Kidney tubule cell (primary cell): ENCODE data around the gene CDK5RAP2.
A peak's percentile ranks its signal among the peaks of the same experiment; 100 is the strongest.

Experiments used
- DNase-seq: peaks from one replicate; pipeline ENCODE4 v3.0.0-alpha.2; 2018; ENCODE audit warnings: low spot score

The CDK5RAP2 gene

GRCh38 chr9:120348951-120349429, 231.0 kb downstream of the CDK5RAP2 start:
- DNase-seq = peak; percentile 60

DNA sequence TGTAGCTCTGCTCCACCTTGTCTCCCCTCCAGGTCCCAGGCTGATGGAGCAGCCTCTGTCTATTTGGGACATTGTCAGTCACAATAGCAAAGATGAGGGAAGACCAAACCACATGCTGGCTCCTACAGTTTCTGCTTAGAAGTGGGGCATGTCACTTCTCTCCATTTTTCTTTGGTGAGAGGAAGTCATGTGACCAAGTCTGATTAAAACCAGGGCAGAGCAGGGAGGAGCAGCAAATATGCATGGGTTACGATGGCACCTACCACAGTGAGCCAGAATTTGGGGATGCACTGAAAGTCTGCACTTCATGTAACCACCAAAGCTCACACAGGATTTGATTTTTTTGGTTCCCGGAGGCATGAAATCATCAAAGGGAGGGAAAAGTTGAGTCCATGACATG, 234.6 kb downstream of the CDK5RAP2 start:
- no peak for DNase-seq

- peak; percentile 91 for DNase-seq
Observed at GRCh38 chr9:120344230-120344629, 235.7 kb downstream of the CDK5RAP2 start.

DNA sequence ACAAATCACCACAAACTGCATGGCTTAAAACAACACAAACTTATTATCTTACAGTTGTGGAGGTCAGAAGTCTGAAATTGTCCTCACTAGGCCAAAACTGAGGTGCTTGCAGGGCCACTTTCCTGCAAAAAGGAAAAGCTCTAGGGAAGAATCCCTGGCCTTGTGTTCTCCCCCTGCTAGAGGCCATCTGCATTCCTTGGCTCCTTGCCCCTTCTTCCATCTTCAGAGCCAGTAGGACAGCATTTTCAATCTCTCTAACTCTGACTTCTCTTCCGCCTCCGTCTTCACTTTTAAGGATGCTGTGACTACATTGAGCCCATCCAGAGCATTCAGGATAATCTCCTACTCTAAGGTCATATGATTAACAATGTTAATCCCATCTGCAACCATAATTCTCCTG, 236.6 kb downstream of the CDK5RAP2 start:
- DNase-seq = no peak
